ENCODE results near the gene PCDHB7.
"Not testable (repeated sequence)": the region's sequence is repeated elsewhere in the genome, so short reads cannot be mapped to it uniquely, and the experiment has no call there.

PCDHB7 gene

GRCh38 chr5:141172381-141173204 lies at the start of gene PCDHB7:
TSS of gene PCDHB7 (plus strand) at chr5:141172644. CDS start at chr5:141172836, 192 bp downstream.
- DNase-seq, result peak; percentile 63

GRCh38 chr5:141123396-141124135 lies 48.9 kb upstream of the PCDHB7 start:
- not testable (repeated sequence) for DNase-seq

GRCh38 chr5:141127305-141127704 lies 45.1 kb upstream of the PCDHB7 start:
- DNase-seq, result no peak

- DNase-seq, result peak; percentile 11
Measured at GRCh38 chr5:141135030-141135717, 37.3 kb upstream of the PCDHB7 start, which contains the start of gene PCDHB5. TSS of gene PCDHB5 (plus strand) at chr5:141135206. CDS start at chr5:141135435, 229 bp downstream.

- DNase-seq, result no peak
Measured at GRCh38 chr5:141135718-141136266, 36.7 kb upstream of the PCDHB7 start.

GRCh38 chr5:141137346-141137745 lies 35.1 kb upstream of the PCDHB7 start:
- DNase-seq, result not testable (repeated sequence)

- peak; percentile 12 for DNase-seq
Measured at GRCh38 chr5:141149812-141150211, 22.6 kb upstream of the PCDHB7 start, which contains the start of gene PCDHB6. TSS of gene PCDHB6 (plus strand) at chr5:141150057. CDS start at chr5:141150258, 201 bp downstream.

- DNase-seq, result no peak
Measured at GRCh38 chr5:141150224-141150992, 22.0 kb upstream of the PCDHB7 start.

GRCh38 chr5:141150993-141151325 lies 21.5 kb upstream of the PCDHB7 start:
- DNase-seq, result no peak

GRCh38 chr5:141151632-141152031 lies 20.8 kb upstream of the PCDHB7 start:
- not testable (repeated sequence) for DNase-seq

GRCh38 chr5:141152096-141152495 lies 20.3 kb upstream of the PCDHB7 start:
- not testable (repeated sequence) for DNase-seq

- DNase-seq, result peak; percentile 29
Measured at GRCh38 chr5:141155540-141156374, 16.7 kb upstream of the PCDHB7 start.

- DNase-seq, result not testable (repeated sequence)
Measured at GRCh38 chr5:141157356-141157755, 15.1 kb upstream of the PCDHB7 start.

- DNase-seq, result not testable (repeated sequence)
Measured at GRCh38 chr5:141157901-141158300, 14.5 kb upstream of the PCDHB7 start.

GRCh38 chr5:141174291-141175104 lies 2.1 kb downstream of the PCDHB7 start:
- DNase-seq, result not testable (repeated sequence)

GRCh38 chr5:141175933-141176332 lies 3.5 kb downstream of the PCDHB7 start:
- DNase-seq, result no peak

GRCh38 chr5:141177577-141178191 lies 5.2 kb downstream of the PCDHB7 start, which contains the start of gene PCDHB8:
TSS of gene PCDHB8 (plus strand) at chr5:141177790. CDS start at chr5:141178035, 245 bp downstream.
- peak; percentile 60 for DNase-seq

- DNase-seq, result not testable (repeated sequence)
Measured at GRCh38 chr5:141179371-141179770, 6.9 kb downstream of the PCDHB7 start.

- DNase-seq, result not testable (repeated sequence)
Measured at GRCh38 chr5:141179876-141180275, 7.4 kb downstream of the PCDHB7 start.

- DNase-seq, result no peak
Measured at GRCh38 chr5:141180313-141180712, 7.9 kb downstream of the PCDHB7 start.
